ENCODE data around the gene ZNF865.

ZNF865 gene

DNA sequence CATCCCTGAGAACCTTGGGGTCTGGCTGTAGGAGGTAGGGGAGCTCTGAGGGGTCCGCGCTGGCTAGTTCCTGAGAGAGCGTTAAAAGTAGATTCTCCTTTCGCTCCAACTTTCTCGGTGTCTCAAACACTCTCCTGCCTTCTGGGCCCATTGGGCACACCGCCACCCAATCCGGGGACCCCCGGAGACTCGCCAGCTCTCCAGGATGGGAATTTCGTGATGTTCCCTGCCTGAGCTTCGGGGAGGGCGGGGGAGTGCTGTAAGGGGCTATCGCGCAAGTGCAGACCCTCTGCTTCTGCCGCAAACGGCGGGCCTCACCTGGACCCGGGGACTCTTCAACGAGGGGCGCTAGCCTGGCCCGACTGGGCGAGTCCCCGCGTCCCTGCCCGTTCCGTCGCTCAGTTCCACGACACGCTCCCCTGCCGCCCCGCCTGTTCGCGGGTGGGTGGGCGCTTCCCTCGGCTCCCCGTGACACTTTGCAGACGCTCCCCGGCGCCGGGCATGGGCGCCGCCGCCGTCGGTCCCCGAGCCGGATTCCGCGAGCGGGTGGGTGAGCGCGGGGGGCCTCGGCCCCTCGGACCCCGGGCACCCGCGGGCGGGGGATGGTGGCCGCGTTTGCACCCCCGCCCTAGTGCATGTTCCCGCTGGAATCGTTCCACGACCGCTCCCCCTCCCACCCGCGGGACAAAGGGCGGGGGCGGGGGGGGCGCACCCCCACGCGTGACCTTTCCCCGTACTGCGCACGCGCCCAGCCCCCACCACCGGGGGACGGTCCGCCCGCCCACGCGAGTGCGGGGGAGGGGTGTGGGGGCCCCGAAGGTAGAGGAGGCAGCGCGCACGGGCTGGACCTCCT is 42.5 kb downstream of the ZNF865 start, which contains the start of gene CCDC106:
Gene CCDC106, plus strand, starts transcription at position 481 of the 853 bp plus-strand sequence. CDS start 835 bp downstream, outside the sequence.
- DNase-seq, result peak; percentile 44

DNA sequence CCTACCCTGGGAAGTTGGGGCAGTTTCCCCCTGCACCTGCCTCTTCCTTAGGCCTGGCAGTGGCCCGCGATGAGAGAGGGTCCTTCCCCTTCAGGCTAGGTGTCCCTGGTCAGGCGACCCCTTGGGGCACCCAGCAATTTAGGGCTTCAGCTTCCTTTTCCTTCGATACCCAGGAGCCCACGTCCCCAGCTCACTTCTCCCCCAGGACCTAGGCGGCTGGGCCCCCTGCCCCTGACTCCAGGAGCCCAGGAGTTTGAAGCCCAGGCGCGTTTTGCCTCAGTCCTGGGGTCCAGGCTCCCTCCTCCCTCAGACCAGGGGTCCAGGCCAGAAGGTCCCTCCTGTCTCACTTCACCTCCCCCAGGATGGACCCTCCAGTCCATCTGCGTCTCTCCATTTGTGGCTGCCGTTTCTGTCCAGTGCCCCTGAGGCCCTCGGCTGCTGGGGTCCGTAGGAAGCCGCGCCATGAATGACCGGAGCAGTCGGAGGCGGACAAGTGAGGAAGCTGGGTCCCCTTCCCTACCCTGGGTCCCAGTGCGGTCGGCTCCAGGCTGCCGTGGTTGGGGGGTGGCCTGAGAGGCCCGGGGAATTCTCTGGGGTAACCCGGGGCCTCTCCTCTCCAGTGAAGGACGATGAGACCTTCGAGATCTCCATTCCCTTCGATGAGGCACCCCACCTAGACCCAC is 43.3 kb downstream of the ZNF865 start:
- DNase-seq, result no peak

DNA sequence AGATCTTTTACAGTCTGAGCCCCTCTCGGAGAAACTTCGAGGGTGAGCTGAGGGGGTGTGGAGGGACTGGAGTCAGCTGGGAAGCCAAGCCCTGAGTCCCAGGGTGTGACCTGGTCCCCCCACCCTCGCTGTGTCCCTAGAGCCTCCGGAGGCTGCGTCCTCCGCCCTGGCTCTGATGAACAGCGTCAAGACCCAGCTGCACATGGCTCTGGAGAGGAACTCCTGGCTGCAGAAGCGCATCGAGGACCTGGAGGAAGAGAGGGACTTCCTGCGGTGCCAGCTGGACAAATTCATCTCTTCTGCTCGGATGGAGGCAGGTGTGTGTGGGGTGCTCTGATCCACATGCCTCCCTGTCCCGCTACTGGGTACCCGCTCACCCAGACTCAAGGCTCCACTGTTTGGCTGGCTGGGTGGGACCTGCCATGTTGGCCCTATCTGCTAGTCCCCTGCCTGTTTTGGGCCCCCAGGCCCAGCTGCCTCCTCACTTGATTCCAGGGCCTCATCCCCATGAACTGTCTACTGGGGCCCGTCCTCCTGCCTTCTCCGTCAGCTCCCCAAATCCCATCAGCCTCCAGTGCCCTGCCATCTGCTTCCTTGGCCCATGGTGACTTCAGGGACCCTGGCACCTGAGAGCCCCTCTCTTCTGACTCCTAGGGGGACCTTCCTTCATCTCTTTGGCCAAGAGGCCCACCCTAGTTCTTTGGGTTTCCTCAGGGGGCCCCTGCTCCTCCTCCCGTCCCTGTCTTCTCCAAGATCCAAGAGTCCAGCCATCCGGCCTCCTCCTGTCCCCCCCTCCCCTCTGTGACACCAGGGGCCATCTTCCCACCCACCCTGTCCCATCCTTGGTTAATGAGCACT is 44.0 kb downstream of the ZNF865 start:
- DNase-seq, result no peak

DNA sequence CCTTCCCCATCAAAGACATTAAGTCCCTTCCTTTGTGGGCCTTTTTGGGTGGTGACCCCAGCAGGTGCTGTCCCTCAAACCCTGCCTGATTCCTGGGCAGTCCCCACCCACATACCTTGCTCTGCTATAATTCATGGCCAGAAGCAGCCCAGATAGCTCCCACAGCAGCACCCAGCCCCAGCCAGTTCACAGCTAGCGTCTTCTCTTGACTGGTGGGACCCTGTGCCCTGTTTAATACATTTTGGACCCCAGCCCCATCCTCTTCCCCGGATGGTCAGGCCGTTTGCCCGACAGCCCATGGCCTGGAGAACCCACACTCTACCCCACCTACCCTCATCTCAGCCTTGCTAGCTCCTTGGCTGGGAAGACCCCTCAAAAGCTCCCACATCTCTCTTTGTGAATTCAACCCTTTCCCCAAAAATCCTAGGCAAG is 44.7 kb downstream of the ZNF865 start:
- no peak for DNase-seq

DNA sequence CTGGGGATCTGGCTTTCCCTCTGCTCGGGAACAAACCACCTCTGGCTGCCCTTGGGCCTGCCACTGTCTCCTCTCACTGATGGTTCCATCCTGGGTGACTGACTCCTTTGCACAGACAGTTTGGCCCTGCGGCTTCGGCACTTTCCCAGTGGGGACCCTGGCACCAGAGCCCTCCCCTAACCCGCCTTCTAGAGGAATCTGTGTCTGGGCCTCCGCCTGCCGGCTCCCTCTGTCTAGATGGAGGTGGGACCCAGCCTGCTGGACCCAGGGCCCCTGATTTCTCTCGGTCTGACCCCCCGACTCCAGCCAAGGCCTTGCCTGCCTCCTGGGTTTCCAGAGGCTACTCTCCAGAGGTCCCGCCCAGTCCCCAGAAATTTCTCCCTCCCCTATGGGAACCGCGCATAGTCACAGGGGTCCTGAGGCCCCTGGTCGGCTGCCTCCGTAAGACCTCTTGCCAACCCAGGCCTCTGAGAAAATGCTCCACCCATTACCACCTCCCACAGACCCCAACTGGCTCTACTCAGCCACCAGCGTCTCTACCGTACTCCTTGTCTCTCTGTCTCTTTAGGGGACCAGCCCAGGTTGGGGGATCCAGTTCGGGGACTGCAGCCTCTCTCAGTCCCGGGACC is 45.3 kb downstream of the ZNF865 start:
- no peak for DNase-seq

DNA sequence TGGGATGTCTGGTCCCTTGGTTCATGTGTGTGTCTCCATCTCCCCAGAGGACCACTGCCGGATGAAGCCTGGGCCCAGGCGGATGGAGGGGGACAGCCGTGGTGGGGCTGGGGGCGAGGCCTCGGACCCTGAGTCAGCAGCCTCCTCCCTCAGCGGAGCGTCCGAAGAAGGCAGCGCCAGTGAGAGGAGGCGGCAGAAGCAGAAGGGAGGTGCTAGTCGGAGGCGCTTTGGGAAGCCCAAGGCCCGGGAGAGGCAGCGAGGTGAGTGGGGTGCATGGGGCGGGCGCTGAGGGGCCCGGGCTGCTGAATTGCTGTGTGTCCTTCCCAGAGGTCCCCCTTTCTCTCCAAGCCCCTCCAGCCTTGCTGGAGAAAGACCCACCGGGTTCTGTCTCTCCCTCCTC is 45.8 kb downstream of the ZNF865 start:
- no peak for DNase-seq

DNA sequence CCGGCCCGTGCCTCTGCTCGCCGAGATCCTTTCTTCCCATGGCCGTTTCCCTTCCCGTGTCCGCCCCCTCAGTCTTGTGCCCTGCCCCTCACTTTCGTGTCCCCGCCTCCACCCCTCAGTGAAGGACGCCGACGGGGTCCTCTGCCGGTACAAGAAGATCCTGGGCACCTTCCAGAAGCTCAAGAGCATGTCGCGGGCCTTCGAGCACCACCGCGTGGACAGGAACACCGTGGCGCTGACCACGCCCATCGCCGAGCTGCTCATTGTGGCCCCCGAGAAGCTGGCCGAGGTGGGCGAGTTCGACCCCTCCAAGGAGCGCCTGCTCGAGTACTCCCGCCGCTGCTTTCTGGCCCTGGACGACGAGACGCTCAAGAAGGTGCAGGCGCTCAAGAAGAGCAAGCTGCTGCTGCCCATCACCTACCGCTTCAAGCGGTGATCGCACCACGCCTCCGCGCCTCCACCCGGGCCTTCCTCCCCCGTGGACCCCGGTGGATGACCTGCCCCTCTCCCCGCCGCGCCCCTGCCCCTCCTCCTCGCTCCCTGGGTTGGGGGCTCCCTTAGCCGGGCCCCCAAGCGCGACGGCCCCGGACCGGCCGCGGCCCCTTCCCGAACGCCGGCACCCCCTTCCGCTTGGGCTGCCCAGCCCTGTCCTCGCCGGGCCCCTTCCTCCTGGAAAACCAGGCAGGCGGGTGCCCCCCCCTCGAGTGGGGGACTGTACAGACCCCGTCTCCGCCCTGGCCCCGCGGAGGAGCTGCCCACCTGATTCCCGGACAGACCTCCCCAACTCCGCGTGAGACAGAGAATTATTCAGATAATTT is 47.1 kb downstream of the ZNF865 start:
- no peak for DNase-seq

DNA sequence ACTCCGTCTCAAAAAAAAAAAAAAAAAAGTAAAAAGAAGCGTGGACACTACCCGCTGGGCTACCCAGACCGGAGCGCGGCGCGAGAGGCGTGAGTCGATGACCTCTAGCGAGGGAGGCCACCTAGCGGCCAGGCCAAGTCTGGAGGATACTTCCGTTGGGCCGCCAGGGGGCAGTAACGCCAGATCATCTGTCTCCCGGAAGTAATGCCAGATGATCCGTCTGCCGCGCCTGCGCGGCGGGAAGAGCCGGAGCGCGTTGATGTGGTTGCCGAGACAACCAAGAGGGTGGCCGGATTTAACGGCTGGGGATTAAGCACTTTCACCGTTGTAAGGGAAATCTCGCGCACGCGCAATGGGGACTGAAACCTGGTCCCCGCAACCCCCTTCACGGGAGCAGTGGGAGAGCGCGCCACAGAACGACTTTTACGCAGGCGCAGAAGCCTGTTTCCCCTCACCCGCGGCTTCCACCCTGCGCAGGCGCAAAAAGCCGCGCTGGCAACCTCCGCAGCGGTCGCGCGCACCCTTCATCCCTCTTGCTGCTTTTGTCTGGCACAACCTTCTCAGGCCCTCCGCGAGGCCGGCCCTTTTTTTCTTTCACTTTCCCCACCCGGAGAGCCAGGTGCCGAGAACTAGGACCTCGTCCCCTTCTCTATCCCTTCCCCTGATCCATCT is 48.3 kb downstream of the ZNF865 start:
- peak; percentile 99 for DNase-seq

DNA sequence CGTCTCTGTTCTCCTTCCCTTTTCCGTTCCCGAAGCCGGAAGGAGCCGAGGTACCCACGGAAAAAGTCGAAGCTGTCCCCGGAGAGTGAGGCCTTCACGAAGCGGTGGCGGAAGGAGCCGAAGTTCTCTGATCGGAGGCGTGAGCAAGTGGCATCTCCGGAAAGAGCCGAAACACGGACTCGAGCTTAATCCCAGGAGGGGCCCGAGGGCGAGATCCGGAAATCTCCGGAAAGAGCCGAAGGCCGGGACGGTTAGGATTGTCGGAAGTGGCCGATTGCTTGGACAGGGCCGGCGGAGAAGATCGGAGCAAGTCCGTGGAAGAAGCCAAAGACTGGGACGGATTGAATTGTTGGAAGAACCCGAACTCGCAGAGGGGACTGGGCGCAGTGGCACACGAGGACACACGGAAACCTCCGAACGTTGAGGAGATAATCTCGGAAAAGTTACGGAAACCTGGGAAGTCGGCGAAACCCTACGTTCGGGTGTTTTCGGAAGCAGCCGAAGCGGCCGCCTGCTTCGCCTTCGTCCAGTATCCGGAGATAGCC is 48.9 kb downstream of the ZNF865 start:
- peak; percentile 100 for DNase-seq

DNA sequence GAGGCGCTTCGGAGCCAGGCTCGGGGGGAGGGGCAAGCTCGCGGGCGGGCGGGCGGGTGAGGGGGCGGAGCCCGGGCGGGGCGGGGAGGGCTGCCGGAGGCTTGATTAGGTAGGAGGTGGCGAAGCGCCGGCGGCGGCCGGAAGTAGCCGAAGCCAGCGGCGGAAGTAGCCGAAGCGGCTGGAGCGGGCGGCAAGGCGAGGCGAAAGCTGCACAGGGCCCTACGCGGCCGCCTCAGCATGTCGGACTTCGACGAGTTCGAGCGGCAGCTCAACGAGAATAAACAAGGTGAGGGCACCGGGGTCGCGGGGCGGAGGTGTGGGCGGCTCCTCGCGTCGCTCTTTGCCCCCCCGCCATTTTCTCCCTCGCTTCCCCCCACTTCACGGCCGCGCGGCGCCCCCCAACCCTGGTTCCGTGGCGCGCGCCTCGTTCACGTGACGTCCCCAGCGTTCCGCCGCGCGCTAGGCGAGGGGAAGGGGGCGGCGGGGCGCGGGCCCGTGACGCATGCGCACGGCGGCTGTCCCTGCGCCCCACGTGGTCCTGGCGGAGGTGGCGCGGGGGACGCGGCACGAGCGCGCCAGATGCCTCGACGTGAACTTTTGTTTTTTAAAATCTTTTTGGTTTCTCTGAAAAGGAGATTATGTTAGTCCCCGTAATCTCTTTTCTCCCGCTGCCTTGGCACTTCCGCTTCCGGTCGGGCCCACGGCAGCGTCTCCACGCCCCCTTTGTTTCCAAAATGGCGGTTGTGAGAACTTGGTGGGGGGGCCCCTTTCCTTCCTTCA is 49.6 kb downstream of the ZNF865 start, which contains the start of gene U2AF2:
Gene U2AF2, plus strand, starts transcription at position 168 of the 780 bp plus-strand sequence. Its CDS starts 70 bp downstream, at position 238.
- DNase-seq, result peak; percentile 96

DNA sequence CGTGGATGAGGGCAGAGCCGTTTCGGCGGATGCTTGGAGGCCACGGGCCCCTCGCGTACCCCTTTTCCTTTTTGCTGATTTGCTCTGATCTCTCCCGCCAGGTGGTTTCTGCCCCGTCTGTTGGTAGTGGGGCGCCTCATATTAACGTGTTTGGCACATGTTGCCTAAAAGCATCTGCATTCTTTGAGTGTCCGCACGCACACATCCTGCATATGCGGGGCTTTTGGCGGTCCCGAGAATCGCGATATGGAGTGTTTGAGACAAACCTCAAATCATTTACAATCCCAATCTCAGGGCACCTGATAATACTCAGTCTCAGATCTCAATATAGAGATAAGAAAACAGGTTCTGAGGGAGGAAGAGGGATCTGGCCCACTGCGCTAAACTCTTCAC is 50.2 kb downstream of the ZNF865 start:
- no peak for DNase-seq

DNA sequence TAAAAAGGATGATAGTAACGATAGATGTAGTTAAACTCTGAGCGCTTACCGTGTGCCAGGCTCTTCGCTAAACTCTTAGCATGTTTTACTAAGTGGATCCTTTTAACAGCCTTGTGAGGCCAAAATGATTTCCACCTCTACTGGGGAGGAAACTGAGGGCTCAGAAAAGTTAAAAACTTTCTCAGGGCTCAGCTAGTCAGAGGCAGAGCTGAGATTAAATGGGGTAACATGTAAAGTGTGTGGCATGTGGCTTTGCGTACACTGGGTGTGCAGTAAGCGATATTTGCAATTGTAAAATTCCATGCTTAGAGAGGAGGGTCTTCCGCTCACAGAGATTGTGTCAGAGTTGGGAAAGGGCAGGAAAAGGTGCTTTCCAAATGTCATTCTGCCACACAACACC is 51.1 kb downstream of the ZNF865 start:
- no peak for DNase-seq

DNA sequence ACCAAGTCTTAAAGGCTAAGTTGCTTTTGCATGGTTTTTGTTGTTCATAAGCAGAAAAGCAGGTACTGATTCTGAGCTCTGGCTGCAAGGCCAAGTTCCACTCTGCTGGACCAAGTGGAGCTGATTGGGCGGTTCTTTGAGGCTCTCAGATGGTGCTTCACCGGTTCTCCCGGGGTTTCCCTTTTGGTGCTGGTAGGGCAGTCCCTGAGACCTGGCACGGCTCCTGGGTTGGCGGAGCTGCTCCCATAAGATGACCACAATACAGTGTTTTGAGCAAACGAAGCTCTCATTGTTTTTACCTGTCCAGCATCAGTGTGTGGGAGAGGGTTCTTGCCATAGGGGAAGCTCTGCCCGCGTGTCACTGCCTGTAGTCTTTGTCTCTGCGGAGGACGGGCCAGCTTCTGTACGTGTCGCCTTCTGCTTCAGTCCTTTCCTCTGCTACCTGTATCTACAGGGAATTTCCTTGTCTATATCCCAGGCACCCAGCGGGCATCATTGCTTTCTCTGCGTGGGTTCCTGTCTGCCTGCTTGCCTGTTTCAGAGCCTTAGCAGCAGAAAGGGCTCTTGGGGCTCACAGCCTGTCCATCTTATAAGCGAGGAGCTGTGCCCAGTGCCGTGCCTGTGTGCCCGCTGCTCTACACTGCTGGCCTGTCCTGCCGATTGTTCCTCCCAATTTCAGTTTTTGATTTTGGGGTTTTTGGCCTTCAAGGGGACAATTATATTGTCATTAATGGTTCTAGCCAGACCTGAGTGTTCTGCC is 51.7 kb downstream of the ZNF865 start:
- peak; percentile 34 for DNase-seq

DNA sequence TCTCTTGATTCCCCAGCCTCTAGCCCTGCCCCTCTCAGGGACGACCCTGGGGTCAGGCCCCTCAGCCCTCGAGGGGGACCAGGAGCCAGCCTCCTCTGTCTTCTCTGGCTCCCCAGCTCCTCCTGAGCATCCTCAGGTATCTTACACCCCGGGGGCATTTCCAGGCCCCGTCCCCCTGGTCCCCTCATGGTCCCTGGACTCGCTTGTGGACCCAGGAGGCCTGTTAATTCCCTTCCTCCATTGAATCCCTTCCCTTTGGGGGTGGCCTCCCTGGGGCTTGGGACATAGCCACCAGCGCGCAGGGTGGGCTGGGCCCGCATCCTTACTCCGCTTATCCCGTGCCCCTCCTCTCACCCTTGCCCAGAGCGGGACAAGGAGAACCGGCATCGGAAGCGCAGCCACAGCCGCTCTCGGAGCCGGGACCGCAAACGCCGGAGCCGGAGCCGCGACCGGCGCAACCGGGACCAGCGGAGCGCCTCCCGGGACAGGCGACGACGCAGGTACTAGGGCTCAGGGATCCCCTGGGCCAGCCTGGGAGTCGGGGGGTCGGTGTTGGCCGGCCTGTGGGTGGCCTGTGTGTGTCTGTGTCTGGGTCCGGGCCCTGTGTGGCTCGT is 53.5 kb downstream of the ZNF865 start:
- DNase-seq, result no peak

DNA sequence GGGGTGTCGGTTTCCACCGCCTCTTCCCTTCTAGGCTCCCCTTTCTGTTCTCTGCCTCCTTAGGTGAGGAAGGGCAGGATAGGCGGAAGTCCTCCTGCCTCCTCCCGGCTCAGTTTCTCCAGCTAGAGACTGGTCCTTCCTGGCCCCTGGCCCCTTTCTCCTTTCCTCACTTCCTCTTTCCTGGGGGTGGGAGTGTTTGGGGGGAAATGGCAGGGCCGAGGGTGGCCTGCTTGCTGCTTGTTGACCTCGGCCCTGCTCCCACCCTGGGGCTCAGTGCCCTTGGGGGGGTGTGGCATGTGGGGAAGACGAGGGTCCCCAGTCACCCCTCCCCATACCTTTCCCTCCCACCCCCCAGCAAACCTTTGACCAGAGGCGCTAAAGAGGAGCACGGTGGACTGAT is 54.4 kb downstream of the ZNF865 start:
- no peak for DNase-seq

DNA sequence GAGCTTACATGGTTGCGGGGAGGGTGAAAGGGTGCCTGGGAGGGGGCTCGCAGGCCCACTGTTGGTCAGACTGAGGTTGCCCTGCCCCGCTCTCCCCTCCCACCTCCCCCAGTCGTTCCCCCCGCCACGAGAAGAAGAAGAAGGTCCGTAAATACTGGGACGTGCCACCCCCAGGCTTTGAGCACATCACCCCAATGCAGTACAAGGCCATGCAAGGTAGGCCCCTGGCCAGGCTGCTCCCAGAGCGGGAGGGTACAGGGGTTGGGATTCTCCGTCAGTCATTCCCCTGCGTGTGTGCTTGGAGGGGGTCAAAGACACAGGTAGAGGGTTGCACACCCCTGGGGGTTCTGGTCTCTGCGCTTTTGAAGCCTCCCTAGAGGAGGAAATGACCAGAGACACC is 55.0 kb downstream of the ZNF865 start:
- DNase-seq, result no peak

DNA sequence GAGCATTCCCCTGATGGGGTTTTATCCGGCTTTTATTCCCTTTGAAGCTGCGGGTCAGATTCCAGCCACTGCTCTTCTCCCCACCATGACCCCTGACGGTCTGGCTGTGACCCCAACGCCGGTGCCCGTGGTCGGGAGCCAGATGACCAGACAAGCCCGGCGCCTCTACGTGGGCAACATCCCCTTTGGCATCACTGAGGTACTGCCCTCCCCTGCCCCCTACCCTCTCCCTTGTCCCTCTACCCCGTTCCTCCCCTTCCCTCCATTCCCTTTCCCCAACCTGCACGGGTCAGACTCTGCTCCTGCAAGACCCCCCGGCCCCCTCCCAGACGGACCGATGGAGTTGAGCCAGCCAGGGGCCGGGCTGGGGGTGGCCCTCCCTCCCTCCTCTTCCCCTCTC is 55.5 kb downstream of the ZNF865 start:
- no peak for DNase-seq

DNA sequence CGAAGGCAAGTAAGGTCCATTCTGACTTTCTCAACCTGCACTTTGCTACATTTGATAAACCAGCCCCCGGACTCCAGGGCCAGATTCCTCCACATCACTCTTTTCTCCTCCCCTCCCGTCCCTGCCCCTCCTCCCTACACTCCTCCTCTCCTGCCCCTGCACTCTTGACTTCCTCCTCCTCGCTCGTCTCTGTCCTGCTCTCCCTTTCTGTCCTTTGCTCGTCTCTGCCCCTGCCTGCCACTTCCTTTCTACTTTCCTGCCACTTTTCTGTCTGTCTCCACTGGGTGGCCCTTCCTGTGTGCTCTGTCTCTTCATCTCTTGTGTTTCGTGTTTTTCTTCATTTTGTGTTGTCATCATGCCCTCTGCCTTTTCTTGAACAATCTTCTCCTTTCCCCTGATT is 56.4 kb downstream of the ZNF865 start:
- DNase-seq, result no peak

All from CD4-positive, alpha-beta T cell treated with Interleukin-21 for 1 hour (primary cell).